Measurements from ENCODE around the gene RIMS3.

DNA sequence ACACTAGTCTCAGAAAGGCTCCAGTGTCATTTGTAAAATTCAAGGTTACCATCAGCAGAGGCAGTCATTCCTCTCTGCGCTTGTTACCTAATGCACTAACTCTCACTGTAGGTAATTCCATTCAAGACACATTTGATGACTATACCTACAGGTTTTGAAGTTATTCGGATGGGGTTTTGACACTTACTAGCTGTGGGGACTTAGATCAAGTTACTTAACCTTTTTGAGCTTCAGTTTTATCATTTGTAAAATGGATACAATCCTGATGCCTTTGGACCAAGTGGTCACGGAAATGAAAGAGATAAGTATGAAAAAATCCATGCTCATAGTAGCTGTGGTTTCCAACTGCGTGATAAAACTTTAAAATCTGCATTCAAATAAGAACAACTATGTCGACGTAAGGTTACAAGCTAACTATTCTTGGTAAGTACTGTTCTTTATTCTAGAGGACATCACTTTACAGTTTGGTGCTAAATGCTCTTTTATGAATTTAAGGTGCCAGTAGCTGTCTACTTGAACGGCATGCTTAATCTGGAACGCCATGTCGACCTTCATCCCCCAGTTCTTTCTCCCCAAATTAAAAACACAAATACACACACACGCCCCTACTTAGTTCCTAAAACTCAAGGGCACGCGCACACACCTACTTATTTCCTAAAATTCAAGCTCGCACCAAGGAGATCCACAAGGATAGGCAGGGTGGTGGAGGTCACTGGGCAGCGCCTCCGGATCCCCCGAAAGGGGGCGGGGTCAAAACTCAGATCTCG is 25.5 kb upstream of the RIMS3 start:
- TF ChIP-seq, protein P1, sequence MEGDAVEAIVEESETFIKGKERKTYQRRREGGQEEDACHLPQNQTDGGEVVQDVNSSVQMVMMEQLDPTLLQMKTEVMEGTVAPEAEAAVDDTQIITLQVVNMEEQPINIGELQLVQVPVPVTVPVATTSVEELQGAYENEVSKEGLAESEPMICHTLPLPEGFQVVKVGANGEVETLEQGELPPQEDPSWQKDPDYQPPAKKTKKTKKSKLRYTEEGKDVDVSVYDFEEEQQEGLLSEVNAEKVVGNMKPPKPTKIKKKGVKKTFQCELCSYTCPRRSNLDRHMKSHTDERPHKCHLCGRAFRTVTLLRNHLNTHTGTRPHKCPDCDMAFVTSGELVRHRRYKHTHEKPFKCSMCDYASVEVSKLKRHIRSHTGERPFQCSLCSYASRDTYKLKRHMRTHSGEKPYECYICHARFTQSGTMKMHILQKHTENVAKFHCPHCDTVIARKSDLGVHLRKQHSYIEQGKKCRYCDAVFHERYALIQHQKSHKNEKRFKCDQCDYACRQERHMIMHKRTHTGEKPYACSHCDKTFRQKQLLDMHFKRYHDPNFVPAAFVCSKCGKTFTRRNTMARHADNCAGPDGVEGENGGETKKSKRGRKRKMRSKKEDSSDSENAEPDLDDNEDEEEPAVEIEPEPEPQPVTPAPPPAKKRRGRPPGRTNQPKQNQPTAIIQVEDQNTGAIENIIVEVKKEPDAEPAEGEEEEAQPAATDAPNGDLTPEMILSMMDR (IDR thresholded peaks at IDR 0.05), result no peak
- no peak for TF ChIP-seq POLR2A (IDR thresholded peaks at IDR 0.05)

Data from ovary (tissue), 3 donors.